Measurements from ENCODE around the gene MARK3.
"Not testable (repeated sequence)": the region's sequence is repeated elsewhere in the genome, so short reads cannot be mapped to it uniquely, and the experiment has no call there.

Gene MARK3

DNA sequence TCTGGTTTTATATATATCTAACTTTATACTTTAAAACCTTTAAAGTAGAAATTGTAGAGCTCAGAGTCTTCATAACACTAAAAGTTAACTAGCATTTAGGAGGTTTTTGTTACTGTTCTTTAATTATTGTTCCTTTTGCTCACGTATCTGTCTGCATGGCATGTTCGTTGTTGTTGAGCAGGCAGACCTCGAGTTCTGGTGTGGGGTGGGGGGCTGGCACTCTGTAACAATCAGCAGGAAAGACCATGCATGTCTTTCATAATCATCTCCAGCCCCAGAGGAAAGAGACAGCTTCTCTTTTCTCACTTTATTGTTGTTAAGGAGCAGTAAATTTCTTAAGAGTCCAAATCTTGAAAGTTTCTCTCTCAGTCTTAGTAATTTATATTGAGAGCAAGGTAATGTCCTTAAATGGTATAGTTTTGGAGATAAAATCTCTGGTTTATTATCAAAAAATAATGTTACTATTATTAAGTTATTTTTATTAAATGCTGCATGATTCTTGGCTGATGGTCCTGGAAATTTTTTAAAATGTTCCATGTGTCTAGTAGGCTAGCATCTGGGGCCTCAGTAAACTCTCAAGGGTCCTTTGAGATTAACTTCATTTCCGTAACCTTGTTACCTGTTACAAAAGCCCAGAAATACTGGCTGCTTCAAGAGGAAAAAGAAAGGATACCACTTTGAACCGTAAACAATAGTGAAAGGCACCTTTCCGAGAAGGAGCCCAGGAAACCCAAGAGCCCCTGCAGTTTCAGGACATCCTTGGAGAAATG lies 107.1 kb downstream of the MARK3 start:
- DNase-seq (ENCODE audit: low spot score), result no peak

DNA sequence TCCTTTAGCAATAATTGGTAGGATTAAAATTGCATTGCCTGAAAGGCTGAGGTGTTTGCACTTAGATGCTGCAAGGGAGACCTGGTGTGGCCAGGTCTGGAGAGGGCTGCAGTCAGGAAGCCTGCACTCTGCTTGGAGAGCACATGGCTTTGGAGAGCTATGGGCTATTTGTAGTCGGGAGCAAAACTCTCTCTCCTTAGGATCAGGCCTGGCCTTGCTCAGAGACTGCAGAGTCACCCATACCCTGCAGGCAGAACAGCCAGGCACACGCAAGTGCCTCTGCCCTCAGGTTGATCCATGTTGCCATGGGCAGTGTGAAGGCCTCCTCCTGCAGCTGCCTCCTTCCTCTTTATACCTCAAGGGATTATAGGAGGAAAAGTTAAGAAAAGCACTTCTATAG lies 110.6 kb downstream of the MARK3 start:
- DNase-seq (ENCODE audit: low spot score), result no peak

DNA sequence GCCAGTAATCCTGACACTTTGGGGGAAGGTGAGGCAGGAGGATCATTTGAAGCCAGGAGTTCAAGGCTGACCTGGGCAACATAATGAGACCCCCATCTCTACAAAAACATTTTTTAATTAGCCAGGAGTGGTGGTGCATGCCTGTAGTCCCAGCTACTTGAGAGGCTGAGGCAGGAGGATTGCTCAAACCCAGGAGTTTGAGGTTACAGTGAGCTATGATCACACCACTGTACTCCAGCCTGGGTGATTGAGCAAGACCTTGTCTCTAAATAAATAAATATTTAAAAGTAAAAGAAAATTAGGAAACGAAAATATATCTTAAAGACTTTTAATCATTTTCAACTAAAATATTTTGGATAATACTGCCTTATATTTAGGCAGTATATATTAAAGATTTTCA lies 111.6 kb downstream of the MARK3 start:
- DNase-seq (ENCODE audit: low spot score), result no peak

DNA sequence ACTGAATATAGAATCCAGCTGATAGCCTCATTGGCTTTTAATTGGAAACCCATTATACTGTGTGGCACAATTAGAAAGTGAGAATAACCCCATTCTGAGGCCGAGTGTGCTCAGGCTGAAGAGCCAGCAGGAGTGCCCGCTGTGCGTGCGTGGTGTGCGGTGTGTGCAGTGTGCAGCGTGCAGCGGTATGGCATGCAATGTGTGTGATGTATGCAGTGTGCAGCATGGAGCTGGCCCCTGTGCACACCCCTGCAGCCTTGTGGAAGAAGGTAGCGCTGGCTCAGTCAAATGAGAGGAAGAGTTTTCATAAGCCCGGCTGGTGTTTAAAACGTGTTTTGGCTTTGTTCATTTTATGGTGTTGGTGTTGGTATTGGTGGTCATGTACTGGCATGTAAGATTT lies 114.5 kb downstream of the MARK3 start:
- no peak for DNase-seq (ENCODE audit: low spot score)

DNA sequence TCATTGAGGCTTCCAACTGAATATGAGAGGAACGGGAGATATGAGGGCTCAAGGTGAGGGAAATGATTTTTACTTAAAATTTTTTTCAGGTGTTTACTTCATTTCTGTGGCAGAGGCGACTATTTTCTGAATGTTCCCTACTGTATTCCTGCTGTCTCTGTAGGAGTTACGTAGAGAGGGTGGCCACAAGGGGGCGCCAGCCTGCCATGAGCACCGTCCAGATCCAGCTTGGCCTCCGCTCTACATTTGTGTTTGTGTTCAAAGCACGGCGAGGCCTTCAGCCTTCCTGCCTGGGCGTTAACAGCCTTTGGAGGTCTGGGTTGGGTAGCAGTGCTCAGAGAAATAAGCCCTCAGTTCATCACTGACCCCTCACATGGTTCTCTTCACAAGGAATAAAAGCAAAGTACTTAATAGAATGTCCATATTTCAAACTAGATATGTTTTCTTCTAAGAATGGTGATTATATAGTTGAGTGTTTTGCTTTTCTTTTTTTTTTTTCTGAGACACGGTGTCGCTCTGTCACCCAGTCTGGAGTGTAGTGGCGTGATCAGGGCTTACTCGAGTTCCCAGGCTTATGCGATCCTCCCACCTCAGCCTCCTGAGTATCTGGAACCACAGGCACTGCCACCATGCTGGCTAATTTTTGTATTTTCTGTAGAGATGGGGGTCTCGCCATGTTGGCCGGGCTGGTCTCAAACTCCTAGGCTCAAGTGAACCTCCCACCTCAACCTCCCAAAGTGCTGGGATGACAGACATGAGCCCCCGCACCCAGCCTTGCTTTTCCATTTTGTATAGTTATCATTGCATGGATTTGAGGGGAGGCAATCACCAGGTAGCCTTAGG lies 115.2 kb downstream of the MARK3 start:
- peak; percentile 75 for DNase-seq (ENCODE audit: low spot score)

DNA sequence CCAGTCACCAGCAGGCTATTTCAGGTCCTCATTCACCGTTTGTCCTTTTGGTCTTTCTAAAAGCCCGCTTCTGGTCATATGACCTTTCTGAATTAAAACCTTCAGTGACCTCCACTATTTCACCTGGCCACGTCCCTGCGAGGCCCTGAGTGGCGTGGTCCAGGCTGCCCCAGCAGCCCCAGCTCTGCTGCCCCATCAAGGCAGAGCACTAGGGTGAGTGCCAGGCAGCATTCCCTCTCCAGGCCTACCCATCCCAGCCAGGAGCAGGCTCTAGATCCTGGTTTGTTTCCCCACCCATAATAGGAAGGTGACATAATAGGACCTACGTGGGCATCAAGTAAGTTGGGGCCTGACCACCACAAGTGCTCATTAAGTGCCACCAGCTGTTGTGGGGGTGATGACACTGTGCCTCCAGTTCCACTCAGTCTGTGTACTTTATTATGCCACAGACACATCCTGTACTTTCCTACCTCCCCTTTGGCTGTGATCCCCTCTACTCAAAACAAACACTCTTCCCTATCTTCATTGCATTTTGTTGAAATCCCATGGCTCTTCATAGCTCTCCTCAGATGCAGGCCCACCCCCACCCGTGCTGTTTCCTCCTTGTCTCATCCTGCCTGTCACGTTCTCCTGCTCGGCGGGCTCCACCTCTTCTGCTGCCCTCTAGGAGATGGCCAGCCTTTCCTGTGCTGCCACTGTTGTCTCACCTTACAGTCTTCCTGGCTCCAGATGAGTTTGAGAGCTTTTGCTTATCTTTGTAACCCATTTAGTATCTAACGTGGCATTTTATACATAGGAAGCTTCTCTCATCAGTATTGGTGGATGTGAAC lies 116.0 kb downstream of the MARK3 start:
- no peak for DNase-seq (ENCODE audit: low spot score)

DNA sequence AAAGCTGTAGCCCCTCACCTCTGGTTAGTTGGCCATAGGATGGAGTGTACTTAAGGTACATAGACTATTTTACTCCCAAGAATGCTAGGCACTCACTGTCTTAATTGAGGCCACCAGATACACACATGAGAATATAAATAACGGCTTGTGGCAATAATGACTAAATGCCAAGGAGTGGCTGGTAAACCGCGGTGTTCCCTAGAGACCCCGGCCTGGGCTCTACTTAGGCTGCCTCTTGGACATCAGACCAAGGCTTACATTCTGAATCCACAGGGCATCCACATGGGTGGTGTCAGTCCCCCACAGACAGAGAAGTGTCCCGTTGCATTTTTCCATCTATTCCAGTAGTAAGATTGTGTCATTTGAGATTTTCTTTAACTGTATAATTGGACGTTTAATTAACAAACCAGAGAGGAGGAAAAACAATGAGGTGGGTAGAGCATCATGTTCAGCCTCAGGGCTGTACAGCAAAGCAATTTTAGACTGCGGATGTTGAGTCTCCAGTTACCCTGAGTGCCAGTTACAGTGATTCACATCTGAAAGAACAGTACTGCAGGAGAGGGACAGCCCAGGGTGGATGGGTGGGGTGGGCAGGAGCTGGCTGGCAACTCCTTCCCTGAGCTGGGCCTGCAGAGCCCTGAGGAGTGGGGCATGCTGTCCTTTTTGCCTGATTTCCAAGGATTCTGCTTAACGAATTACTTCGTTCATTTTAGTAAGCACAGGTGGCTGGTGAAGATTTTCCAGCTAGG lies 116.9 kb downstream of the MARK3 start:
- DNase-seq (ENCODE audit: low spot score), result no peak

DNA sequence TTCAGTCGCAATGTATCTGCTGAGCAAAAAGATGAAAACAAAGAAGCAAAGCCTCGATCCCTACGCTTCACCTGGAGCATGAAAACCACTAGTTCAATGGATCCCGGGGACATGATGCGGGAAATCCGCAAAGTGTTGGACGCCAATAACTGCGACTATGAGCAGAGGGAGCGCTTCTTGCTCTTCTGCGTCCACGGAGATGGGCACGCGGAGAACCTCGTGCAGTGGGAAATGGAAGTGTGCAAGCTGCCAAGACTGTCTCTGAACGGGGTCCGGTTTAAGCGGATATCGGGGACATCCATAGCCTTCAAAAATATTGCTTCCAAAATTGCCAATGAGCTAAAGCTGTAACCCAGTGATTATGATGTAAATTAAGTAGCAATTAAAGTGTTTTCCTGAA lies 117.7 kb downstream of the MARK3 start:
- no peak for DNase-seq (ENCODE audit: low spot score)

DNA sequence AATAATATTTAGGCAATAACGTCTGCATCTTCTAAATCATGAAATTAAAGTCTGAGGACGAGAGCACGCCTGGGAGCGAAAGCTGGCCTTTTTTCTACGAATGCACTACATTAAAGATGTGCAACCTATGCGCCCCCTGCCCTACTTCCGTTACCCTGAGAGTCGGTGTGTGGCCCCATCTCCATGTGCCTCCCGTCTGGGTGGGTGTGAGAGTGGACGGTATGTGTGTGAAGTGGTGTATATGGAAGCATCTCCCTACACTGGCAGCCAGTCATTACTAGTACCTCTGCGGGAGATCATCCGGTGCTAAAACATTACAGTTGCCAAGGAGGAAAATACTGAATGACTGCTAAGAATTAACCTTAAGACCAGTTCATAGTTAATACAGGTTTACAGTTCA lies 118.1 kb downstream of the MARK3 start:
- peak; percentile 2 for DNase-seq (ENCODE audit: low spot score)

DNA sequence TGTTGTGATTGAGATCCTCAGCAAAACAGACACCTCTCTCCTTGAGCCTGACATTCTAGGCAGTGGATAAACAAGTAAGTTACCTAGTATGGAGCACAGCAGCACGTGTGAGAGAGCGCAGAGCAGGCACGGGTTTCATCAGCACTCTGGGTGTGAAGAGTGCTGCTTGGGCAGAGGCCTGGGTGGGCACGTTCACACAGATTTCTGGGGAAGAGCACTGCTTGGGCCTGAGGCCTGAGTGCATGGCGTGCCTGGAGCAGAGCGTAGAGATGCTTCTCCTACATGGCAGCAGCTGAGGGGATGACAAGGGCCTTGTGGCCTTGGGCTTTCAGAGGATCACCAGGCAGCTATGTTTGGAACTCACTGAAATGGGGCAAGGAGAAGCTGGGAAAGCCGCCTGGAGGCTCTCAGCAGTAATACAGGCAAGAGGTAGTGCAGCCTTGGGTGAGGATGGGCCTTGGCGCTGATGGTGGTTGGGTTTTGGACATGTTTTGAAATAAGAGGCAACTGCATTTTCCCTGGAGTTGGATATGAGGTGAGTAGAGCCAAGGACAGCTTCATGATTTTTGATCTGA lies 119.9 kb downstream of the MARK3 start:
- DNase-seq (ENCODE audit: low spot score), result peak; percentile 19

DNA sequence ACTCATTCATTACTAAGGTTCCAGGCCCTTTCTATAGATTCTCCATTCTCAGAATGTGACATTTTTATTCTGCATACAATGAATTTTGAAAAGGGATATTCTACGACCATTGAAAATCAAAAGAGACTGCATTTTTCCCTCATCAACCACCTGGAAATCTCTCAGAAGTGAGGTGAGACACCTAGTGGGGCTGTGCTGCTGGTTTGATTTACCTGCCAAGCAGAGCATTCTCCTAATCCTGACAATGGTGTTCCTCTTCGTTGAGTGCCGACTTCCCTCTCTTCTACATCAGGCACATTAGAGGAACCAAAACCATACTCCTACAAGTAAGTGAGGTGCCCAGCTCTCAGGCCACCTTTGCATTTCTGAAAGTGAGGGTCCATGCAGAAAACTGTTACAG lies 122.5 kb downstream of the MARK3 start:
- no peak for DNase-seq (ENCODE audit: low spot score)

DNA sequence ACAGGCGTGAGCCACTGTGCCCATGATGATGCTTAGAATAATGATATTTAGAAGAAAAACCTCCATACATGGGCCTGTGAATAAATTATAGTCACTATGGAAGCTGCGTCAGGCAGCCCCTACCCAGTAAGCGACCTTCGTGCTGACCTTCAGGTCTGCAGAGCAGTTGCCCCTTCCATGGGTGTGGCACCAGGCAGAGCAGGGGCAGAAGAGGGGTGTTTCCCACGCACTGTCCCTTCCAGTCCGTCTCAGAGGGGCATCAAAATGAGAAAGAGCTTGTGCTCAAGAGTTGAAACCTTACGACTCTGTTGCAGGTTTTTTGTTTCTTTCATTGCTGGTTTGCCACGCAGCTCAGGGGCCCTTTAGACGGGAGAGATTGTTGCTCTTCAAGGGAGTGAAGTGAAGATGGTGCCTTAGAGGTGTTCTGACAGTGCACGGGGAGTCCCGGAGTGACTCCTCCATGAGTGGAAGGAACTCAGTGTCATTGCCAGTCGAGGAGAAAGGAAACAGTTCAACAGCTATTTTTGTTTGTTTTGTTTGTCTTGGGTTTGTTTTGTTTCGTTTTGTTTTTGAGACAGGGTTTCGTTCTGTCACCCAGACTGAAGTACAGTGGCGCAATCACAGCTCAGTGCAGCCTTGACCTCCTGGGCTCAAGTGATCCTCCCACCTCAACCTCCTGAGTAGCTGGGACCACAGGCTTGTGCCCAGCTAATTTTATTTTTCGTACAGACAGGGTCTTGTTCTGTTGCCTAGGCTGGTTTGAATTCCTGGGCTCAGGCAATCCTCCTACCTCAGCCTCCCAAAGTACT lies 123.5 kb downstream of the MARK3 start:
- DNase-seq (ENCODE audit: low spot score), result peak; percentile 1

DNA sequence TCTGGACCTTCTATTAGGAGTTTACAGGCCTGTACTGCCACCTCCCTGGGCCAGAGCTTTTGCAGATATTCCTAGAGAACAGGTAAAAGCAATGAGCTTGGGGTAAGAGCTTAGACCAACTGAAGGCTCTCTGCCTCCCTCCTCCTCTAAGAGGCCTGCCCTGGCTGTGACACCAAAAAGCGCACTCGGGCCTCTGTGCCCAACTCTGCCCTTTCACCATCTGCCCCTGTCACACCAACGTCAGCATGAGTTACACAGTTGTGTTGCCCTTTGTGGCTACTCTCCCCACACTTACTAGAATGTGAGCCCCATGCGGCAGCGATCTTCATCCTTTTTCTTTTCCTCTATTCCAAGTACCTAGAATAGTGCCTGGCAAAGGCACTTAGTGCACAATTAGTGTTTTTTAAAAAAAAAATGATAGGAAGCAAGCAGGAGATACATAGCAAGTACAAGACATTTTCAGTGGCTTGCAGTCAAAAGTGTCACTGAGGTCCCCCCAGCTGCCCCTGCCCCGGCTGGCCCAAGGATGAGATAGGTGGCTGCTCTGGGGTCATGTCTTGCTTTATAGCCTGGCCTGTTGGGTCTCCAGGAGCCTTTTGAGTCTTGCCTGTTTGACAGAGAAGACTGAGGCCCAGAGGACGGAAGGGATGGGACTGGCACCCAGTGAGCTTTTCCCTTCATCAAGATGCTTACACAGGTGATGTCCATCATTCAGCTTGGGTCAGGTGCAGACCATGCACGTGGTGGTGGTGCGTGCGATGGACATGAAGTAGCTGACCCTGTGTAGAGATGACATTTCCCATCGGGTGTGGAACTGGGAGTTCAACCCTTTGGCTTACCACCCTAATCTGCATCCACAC lies 124.9 kb downstream of the MARK3 start:
- peak; percentile 2 for DNase-seq (ENCODE audit: low spot score)

DNA sequence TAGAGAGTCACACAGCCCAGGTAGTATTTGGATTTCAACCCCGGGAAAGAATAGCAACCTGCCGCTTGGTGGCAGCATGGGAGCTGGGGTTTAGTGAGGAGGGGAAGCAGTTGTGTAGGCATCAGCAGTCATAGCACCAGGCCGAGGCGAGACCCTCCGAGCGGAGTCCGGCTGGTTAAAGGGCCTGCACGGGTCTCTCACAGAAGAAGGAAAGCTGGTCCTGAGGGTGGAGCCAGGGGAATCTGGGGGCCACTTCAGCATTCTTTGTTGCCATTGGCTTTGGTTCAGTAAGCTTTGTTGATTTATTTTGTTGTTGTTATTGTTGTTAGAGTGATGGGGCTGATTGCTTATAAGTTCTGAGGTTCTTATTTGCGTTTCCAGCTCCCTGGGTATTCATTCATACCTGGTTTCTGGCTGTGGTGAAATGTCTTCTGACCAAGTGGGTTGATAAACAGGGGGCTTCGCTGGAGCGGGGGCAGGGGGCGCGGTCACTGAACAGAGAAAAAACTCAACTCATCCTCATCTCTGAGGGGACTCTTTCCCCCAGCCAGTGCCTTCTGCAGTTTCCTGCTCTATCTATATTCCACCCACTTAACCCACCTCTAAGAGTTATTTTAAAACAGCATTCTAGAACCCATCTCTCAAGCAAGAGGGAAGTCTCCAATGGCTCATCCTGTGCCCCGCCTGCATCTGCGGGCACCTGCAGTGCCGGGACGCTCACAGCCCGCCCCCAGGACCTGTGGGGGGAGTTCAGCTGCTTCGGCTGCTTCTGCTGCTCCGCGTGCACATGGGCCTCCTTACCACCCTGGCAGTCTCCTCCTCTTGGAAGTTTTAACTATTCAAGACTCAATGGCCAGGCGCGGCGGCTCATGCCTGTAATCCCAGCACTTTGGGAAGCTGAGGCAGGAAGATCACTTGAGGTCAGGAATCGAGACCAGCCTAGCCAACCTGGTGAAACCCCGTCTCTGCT lies 125.8 kb downstream of the MARK3 start:
- peak; percentile 1 for DNase-seq (ENCODE audit: low spot score)

DNA sequence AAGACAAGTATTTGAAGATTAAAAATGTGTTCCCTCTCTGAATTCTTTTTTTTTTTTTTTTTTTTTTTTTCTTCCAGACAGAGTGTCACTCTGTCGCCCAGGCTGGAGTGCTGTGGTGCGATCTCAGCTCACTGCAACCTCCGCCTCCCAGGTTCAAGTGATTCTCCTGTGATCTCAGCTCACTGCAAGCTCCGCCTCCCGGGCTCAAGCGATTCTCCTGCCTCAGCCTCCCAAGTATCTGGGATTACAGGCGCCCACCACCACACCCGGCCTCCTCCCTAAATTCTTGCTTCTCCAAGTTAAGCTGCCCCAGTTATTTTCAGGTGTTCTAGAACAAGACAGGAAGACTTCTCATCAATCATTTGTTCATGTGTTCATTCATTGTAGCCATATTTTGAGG lies 127.0 kb downstream of the MARK3 start:
- not testable (repeated sequence) for DNase-seq (ENCODE audit: low spot score)

DNA sequence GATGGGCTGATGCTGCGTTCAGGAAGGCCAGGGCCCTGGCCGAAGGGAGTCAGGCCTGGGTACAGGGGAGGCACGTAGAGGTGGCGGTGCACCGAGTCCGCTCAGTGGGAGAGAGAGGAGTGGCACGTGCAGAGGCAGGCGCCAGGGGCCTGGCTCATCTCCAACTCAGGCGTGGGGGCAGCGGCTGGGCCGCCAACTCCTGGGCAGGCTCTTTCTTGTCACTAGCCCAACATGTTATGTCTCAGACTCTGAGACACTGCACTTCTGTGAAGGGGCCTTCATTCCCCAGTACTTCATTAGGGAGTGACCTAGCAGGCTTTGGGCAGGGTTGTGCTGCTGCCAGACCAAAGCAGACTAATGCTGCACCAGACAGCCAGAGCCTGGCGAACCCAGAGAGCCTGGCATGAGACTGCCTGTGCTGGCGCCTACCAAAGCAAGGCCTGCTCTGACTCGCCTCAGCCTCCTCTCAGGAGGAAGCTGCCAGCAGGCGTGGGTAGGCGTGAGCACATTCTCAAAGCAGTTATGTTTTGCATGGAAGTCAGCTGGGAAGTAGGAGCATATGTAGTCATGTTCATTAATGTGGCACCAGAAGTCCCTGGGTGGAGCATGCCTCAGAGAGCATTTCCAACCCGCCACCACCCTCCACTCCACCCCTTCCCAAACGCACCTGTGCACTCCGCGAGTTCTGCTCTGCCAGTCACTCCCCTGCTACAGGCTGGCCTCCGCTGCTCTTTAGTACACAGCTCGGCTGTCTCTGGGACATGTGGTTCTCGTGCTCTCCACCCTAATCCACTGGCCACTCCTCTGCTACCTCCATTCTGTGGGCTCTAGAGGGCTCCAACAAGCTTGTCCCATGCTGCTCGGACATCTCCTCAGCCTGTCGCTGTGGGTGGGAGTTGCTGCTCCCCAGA lies 127.7 kb downstream of the MARK3 start:
- peak; percentile 40 for DNase-seq (ENCODE audit: low spot score)

Measured in hepatic stellate cell (primary cell).